DND-41 (cell line): ENCODE results near the gene KCNH1.
"Not testable (repeated sequence)": the region's sequence is repeated elsewhere in the genome, so short reads cannot be mapped to it uniquely, and the experiment has no call there.

Experiments
- ATAC-seq: fragments of 200-7000 bp; cut with Tn5 transposase; 3 replicates; pipeline ENCODE4 v1.9.1; 2021; ENCODE audit warnings: low read depth; ENCODE audit not compliant: insufficient read depth
- DNase-seq: peaks from one replicate; pipeline ENCODE4 v3.0.0-alpha.2; 2020
- H2AFZ ChIP-seq: 2 replicates; pipeline ENCODE4 v1.6.0; 2012; ENCODE audit warnings: low read depth, low read length
- H3K27ac ChIP-seq: 2 replicates; pipeline ENCODE4 v1.5.1; 2012; ENCODE audit warnings: low read length, inconsistent platforms
- H3K27me3 ChIP-seq: fragments of 200-600 bp; sonication (generic); 2 replicates; pipeline ENCODE4 v1.6.0; 2012; ENCODE audit warnings: low read length, mild to moderate bottlenecking, inconsistent platforms; ENCODE audit not compliant: insufficient read depth, poor library complexity
- H3K36me3 ChIP-seq: 2 replicates; pipeline ENCODE4 v1.5.1; 2012; ENCODE audit warnings: low read length, inconsistent platforms; ENCODE audit not compliant: insufficient read depth
- H3K4me1 ChIP-seq: 2 replicates; pipeline ENCODE4 v1.5.1; 2012; ENCODE audit warnings: mild to moderate bottlenecking, low read length; ENCODE audit not compliant: insufficient read depth
- H3K4me2 ChIP-seq: 2 replicates; pipeline ENCODE4 v1.6.0; 2012; ENCODE audit warnings: mild to moderate bottlenecking, moderate library complexity, low read length, inconsistent platforms; ENCODE audit not compliant: insufficient read depth
- H3K4me3 ChIP-seq, 2 experiments: fragments of 200-600 bp in 1 of 2; shearing (Covaris generic) in 1 of 2; 2 replicates each; pipeline ENCODE4 v1.5.1; 2012 to 2016; ENCODE audit warnings: inconsistent platforms in 2 of 2, low read length in 2 of 2, mild to moderate bottlenecking in 2 of 2, low read depth in 1 of 2, moderate library complexity in 1 of 2
- H3K79me2 ChIP-seq: 2 replicates; pipeline ENCODE4 v1.6.0; 2012; ENCODE audit warnings: low read length, inconsistent platforms; ENCODE audit not compliant: insufficient read depth
- H3K9ac ChIP-seq: 2 replicates; pipeline ENCODE4 v1.6.0; 2012; ENCODE audit warnings: low read depth, mild to moderate bottlenecking, inconsistent platforms, low read length, moderate library complexity
- H3K9me3 ChIP-seq: 2 replicates; pipeline ENCODE4 v1.5.1; 2012; ENCODE audit warnings: low read length, moderate library complexity, mild to moderate bottlenecking, inconsistent platforms; ENCODE audit not compliant: insufficient read depth, severe bottlenecking
- H4K20me1 ChIP-seq: 2 replicates; pipeline ENCODE4 v1.6.0; 2012; ENCODE audit warnings: low read length; ENCODE audit not compliant: insufficient read depth
- CTCF ChIP-seq: IDR thresholded peaks from 2 replicates; pipeline ENCODE4 v1.5.1; 2012; ENCODE audit warnings: borderline replicate concordance, low read length, moderate library complexity, mild to moderate bottlenecking; ENCODE audit not compliant: poor library complexity, severe bottlenecking; ENCODE audit errors: extremely low read depth
- EZH2 ChIP-seq: IDR thresholded peaks from 3 replicates; pipeline ENCODE4 v1.6.1; 2012; ENCODE audit warnings: borderline replicate concordance, low read depth, mild to moderate bottlenecking, moderate library complexity, low read length, inconsistent platforms; ENCODE audit not compliant: severe bottlenecking

Gene KCNH1

GRCh38 chr1:211007830-211008229 is 126.1 kb downstream of the KCNH1 start:
- H4K20me1 ChIP-seq: no peaks in the 10 kb centered on the region
- no peak overlapping the region for H3K27ac ChIP-seq
- H3K27me3 ChIP-seq: peaks cover 4% of the 10 kb centered on the region
- no peaks in the 10 kb centered on the region for H3K79me2 ChIP-seq
- H3K9ac ChIP-seq: no peak overlapping the region
- no peak overlapping the region for H3K4me3 ChIP-seq
- TF ChIP-seq EZH2 (no peak), CTCF (no peak)
- no peak overlapping the region for H3K4me2 ChIP-seq
- H3K36me3 ChIP-seq: no peaks in the 10 kb centered on the region
- H3K9me3 ChIP-seq: no peaks in the 10 kb centered on the region
- ATAC-seq (no peak), DNase-seq (no peak)
- H3K4me1 ChIP-seq: no peaks in the 10 kb centered on the region
- H2AFZ ChIP-seq: no peak overlapping the region

GRCh38 chr1:210995931-210996330 is 138.0 kb downstream of the KCNH1 start:
- H2AFZ ChIP-seq, H3K9me3 ChIP-seq, H3K27ac ChIP-seq, H4K20me1 ChIP-seq, H3K27me3 ChIP-seq, H3K36me3 ChIP-seq, ATAC-seq, DNase-seq, H3K79me2 ChIP-seq, H3K9ac ChIP-seq, H3K4me1 ChIP-seq, H3K4me2 ChIP-seq, H3K4me3 ChIP-seq: not testable (repeated sequence)

- H3K27me3 ChIP-seq: no peaks in the 10 kb centered on the region
- no peak overlapping the region for H3K4me2 ChIP-seq
- H3K4me1 ChIP-seq: no peaks in the 10 kb centered on the region
- no peak overlapping the region for H2AFZ ChIP-seq
- no peaks in the 10 kb centered on the region for H3K79me2 ChIP-seq
- no peak overlapping the region for H3K4me3 ChIP-seq
- no peak overlapping the region for H3K9ac ChIP-seq
- no peak for TF ChIP-seq EZH2
- no peak for TF ChIP-seq CTCF
- H3K9me3 ChIP-seq: no peaks in the 10 kb centered on the region
- no peak overlapping the region for H3K27ac ChIP-seq
- H4K20me1 ChIP-seq: no peaks in the 10 kb centered on the region
- ATAC-seq (no peak), DNase-seq (no peak)
- H3K36me3 ChIP-seq: no peaks in the 10 kb centered on the region
Observed at GRCh38 chr1:210992837-210993236, 141.1 kb downstream of the KCNH1 start.

GRCh38 chr1:210989905-210990304 is 144.0 kb downstream of the KCNH1 start:
- Histone ChIP-seq H3K27me3 (no peaks in the 10 kb centered on the region), H3K9ac (no peak overlapping the region), H3K79me2 (no peaks in the 10 kb centered on the region), H3K27ac (no peak overlapping the region), H3K4me1 (no peaks in the 10 kb centered on the region), H3K36me3 (no peaks in the 10 kb centered on the region), H3K9me3 (no peaks in the 10 kb centered on the region), H3K4me2 (no peak overlapping the region), H4K20me1 (no peaks in the 10 kb centered on the region), H2AFZ (no peak overlapping the region), H3K4me3 (no peak overlapping the region)
- ATAC-seq (no peak), DNase-seq (no peak)
- TF ChIP-seq CTCF: no peak
- TF ChIP-seq EZH2: no peak
